HCT116 (cell line): ENCODE measurements around the gene KCNK10. TPM values are rescaled to one million over a fixed set of nuclear protein-coding genes. Genes with fewer than 3 reads are reported as not detected.

Experiments
- ATAC-seq: fragments of 200-7000 bp; cut with Tn5 transposase; 2 replicates; pipeline ENCODE4 v1.9.1; 2020; ENCODE audit warnings: mild to moderate bottlenecking, moderate library complexity
- BruUV-seq: library from RNA; stranded (reverse); fragments of 400-500 nt; replicated peaks from 2 replicates; lab custom pipeline; 2021; lab: Mats Ljungman, UMichigan
- CTCF ChIA-PET: fragments of 300-600 bp; sonication (Branson Sonifier 250); formaldehyde crosslinking; loops from one replicate; lab custom pipeline; 2021; ENCODE audit warnings: antibody characterized with exemption; lab: Charles Lee
- POLR2A ChIA-PET: fragments of 300-600, 350-600 bp; sonication (Branson Sonifier 250); formaldehyde crosslinking; loops from one replicate; lab custom pipeline; 2021; ENCODE audit warnings: antibody characterized with exemption; lab: Charles Lee
- RAD21 ChIA-PET, 2 experiments: fragments of 300-600 bp; sonication (Branson Sonifier 250); formaldehyde crosslinking; loops; one replicate each; lab custom pipeline; 2023; ENCODE audit warnings: low total read pairs in 2 of 2; ENCODE audit not compliant: uncharacterized antibody in 2 of 2, unreplicated experiment in 2 of 2, low non-redundant PET in 1 of 2; lab: Charles Lee
- DNase-seq: peaks from one replicate; pipeline ENCODE4 v3.0.0-alpha.2; 2010; ENCODE audit warnings: low read depth, low spot score
- H2AFZ ChIP-seq: fragments of 200-600 bp; shearing (Covaris generic), sonication (generic); 2 replicates; pipeline ENCODE4 v1.6.1; 2017; ENCODE audit warnings: low read depth, mixed run types, mixed read lengths, antibody characterized with exemption, low read length; ENCODE audit not compliant: poor library complexity, severe bottlenecking
- H3K27ac ChIP-seq: 2 replicates; pipeline ENCODE4 v1.5.1; 2012; ENCODE audit warnings: low read depth, low read length
- H3K27me3 ChIP-seq: fragments of 200-600 bp; sonication (generic); 2 replicates; pipeline ENCODE4 v1.6.1; 2016; ENCODE audit warnings: mixed run types, low read length, mixed read lengths; ENCODE audit not compliant: insufficient read depth
- H3K36me3 ChIP-seq, 2 experiments: fragments of 200-500 bp in 1 of 2; fragments of 200-600 bp in 1 of 2; sonication (Bioruptor generic) in 1 of 2; sonication (generic) in 1 of 2; 2 replicates each; pipeline versions ENCODE4 v1.5.1 to v1.6.1; 2014 to 2016; ENCODE audit warnings: low read length in 2 of 2, inconsistent platforms in 1 of 2, mixed read lengths in 1 of 2, mixed run types in 1 of 2; ENCODE audit not compliant: insufficient read depth in 2 of 2, control insufficient read depth in 1 of 2
- H3K4me1 ChIP-seq, 2 experiments: fragments of 200-600 bp in 1 of 2; sonication (generic) in 1 of 2; 2 replicates each; pipeline versions ENCODE4 v1.5.1 to v1.6.1; 2012 to 2017; ENCODE audit warnings: low read length in 2 of 2, inconsistent platforms in 1 of 2, mild to moderate bottlenecking in 1 of 2, mixed read lengths in 1 of 2, mixed run types in 1 of 2, moderate library complexity in 1 of 2; ENCODE audit not compliant: insufficient read depth in 2 of 2, control insufficient read depth in 1 of 2
- H3K4me2 ChIP-seq: fragments of 200-600 bp; sonication (generic); 2 replicates; pipeline ENCODE4 v1.6.1; 2017; ENCODE audit warnings: mixed run types, low read length, mixed read lengths
- H3K4me3 ChIP-seq, 2 experiments: fragments of 200-600 bp in 1 of 2; sonication (generic) in 1 of 2; replicated peaks in 1 of 2; 2 replicates each; pipeline ENCODE4 v1.5.1; 2011 to 2016; ENCODE audit warnings: low read length in 2 of 2, control low read depth in 1 of 2, low read depth in 1 of 2, mild to moderate bottlenecking in 1 of 2, mixed read lengths in 1 of 2, mixed run types in 1 of 2
- H3K79me2 ChIP-seq: fragments of 200-600 bp; sonication (generic); 2 replicates; pipeline ENCODE4 v1.6.1; 2017; ENCODE audit warnings: mild to moderate bottlenecking, mixed run types, low read length, moderate library complexity, mixed read lengths; ENCODE audit not compliant: insufficient read depth
- H3K9ac ChIP-seq: fragments of 200-600 bp; sonication (generic); 2 replicates; pipeline ENCODE4 v1.6.1; 2016; ENCODE audit warnings: low read length, mixed read lengths
- H3K9me2 ChIP-seq: fragments of 200-600 bp; sonication (generic), shearing (Covaris generic); 2 replicates; pipeline ENCODE4 v1.6.1; 2017; ENCODE audit warnings: mixed run types, mild to moderate bottlenecking, moderate library complexity; ENCODE audit not compliant: insufficient read depth
- H3K9me3 ChIP-seq, 2 experiments: fragments of 200-500 bp in 1 of 2; fragments of 200-600 bp in 1 of 2; sonication (Bioruptor generic) in 1 of 2; sonication (generic) in 1 of 2; 2 replicates each; pipeline ENCODE4 v1.6.1; 2014 to 2017; ENCODE audit warnings: low read length in 2 of 2, mixed read lengths in 2 of 2, inconsistent platforms in 1 of 2, low read depth in 1 of 2, mild to moderate bottlenecking in 1 of 2, mixed run types in 1 of 2, moderate library complexity in 1 of 2; ENCODE audit not compliant: control insufficient read depth in 1 of 2, insufficient read depth in 1 of 2
- H4K20me1 ChIP-seq: fragments of 200-600 bp; sonication (generic), shearing (Covaris generic); 2 replicates; pipeline ENCODE4 v1.6.1; 2017; ENCODE audit warnings: mixed run types, mild to moderate bottlenecking, moderate library complexity; ENCODE audit not compliant: insufficient read depth
- CBX3 ChIP-seq: IDR thresholded peaks from 2 replicates; pipeline ENCODE4 v1.6.1; 2012; ENCODE audit warnings: low read depth
- CEBPB ChIP-seq: IDR thresholded peaks from 2 replicates; pipeline ENCODE4 v1.6.1; 2012; ENCODE audit warnings: low read depth
- CTCF ChIP-seq, 3 experiments: fragments of 200-600 bp in 1 of 3; sonication (generic) in 1 of 3; IDR thresholded peaks in 2 of 3; conservative IDR thresholded peaks in 1 of 3; 2 replicates each; pipeline ENCODE4 v1.5.1; 2012 to 2017; ENCODE audit warnings: low read depth in 2 of 3, low read length in 2 of 3, antibody characterized with exemption in 1 of 3, borderline replicate concordance in 1 of 3, control low read depth in 1 of 3, mild to moderate bottlenecking in 1 of 3, mixed read lengths in 1 of 3, mixed run types in 1 of 3, moderate library complexity in 1 of 3; ENCODE audit not compliant: insufficient read depth in 1 of 3
- EGR1 ChIP-seq: IDR thresholded peaks from 2 replicates; pipeline ENCODE4 v1.6.1; 2012; ENCODE audit warnings: low read depth
- JUND ChIP-seq: IDR thresholded peaks from 2 replicates; pipeline ENCODE4 v1.6.1; 2012
- MAX ChIP-seq: IDR thresholded peaks from 2 replicates; pipeline ENCODE4 v1.6.1; 2012
- SIN3A ChIP-seq: IDR thresholded peaks from 2 replicates; pipeline ENCODE4 v1.6.1; 2012; ENCODE audit warnings: low read depth
- TCF7L2 ChIP-seq: IDR thresholded peaks from 2 replicates; pipeline ENCODE4 v1.7.0; 2011; ENCODE audit warnings: borderline replicate concordance, inconsistent platforms; ENCODE audit not compliant: insufficient read depth, insufficient read length; ENCODE audit errors: extremely low read depth
- YY1 ChIP-seq: IDR thresholded peaks from 2 replicates; pipeline ENCODE4 v1.6.1; 2011; ENCODE audit warnings: low read length, low read depth, moderate library complexity, mild to moderate bottlenecking; ENCODE audit not compliant: insufficient replicate concordance; ENCODE audit errors: extremely low read depth
- intact Hi-C: fragments of 100-400 bp; cut with micrococcal nuclease; formaldehyde crosslinking; loops from 2 replicates; pipeline ENCODE4 v1.10.0; 2022
- total RNA-seq: library from RNA; stranded (reverse); gene quantifications from one replicate; pipeline ENCODE4 v1.2.1, GENCODE V29; 2021; ENCODE audit not compliant: unreplicated experiment

Gene KCNK10
- total RNA-seq, 1 experiment from 2014 or later: not detected

- H4K20me1 ChIP-seq: no peaks in the 10 kb centered on the region
- no peaks in the 10 kb centered on the region for H3K36me3 ChIP-seq
- H3K4me2 ChIP-seq: no peak overlapping the region
- no peak overlapping the region for H3K9ac ChIP-seq
- H3K27me3 ChIP-seq: peaks cover 7% of the 10 kb centered on the region; the same call in 1 of the 2 replicates
- no peak overlapping the region for H3K27ac ChIP-seq
- no peak for TF ChIP-seq MAX
- no peak for TF ChIP-seq YY1
- TF ChIP-seq, all 23 proteins: peak for 0
- ChIA-PET RAD21 (no interaction called here), CTCF (interaction anchor here (0.6 kb wide), 1 partner anchor 196 kb away, joined by 3 read pairs; no protein-coding TSS in a partner anchor), POLR2A (no interaction called here)
- DNase-seq (no peak), ATAC-seq (no peak)
- no peaks in the 10 kb centered on the region for H3K4me1 ChIP-seq
- H2AFZ ChIP-seq: no peak overlapping the region
- no peaks in the 10 kb centered on the region for H3K9me2 ChIP-seq
- intact Hi-C loops: no loop called here
- H3K9me3 ChIP-seq: no peaks in the 10 kb centered on the region
- BruUV-seq: no TSS peak
- H3K79me2 ChIP-seq: no peaks in the 10 kb centered on the region
- H3K4me3 ChIP-seq: no peak overlapping the region
Observed at GRCh38 chr14:88364710-88365413, 41.8 kb upstream of the KCNK10 start.

- Histone ChIP-seq H3K27ac (no peak overlapping the region), H3K9ac (no peak overlapping the region), H3K9me3 (no peaks in the 10 kb centered on the region), H3K79me2 (no peaks in the 10 kb centered on the region), H3K4me1 (no peaks in the 10 kb centered on the region), H4K20me1 (no peaks in the 10 kb centered on the region), H3K4me3 (no peak overlapping the region), H3K36me3 (no peaks in the 10 kb centered on the region), H3K4me2 (no peak overlapping the region), H3K27me3 (peaks cover 7% of the 10 kb centered on the region; the same call in 1 of the 2 replicates), H2AFZ (no peak overlapping the region), H3K9me2 (no peaks in the 10 kb centered on the region)
- ChIA-PET RAD21 (no interaction called here), CTCF (no interaction called here), POLR2A (no interaction called here)
- no peak for DNase-seq
- TF ChIP-seq YY1 (no peak), JUND (no peak), CTCF (IDR thresholded peaks at IDR 0.05 in 2 of 3, conservative IDR thresholded peaks at IDR 0.05 in 1 of 3; ENCODE audit: borderline replicate concordance in 1 of 3, insufficient read depth in 1 of 3, low read depth in 2 of 3, low read length in 2 of 3) (no peak), EGR1 (no peak), SIN3A (no peak), CBX3 (no peak), TCF7L2 (no peak), CEBPB (no peak)
- BruUV-seq: no TSS peak
- no peak for ATAC-seq
- intact Hi-C loops: no loop called here
Observed at GRCh38 chr14:88363644-88364043, 40.6 kb upstream of the KCNK10 start.
